ENCODE measurements around the gene PTTG2.

GRCh38 chr4:37936889-37937498, 23.2 kb upstream of the PTTG2 start:
- TF ChIP-seq GABPA (IDR thresholded peaks at IDR 0.05; ENCODE audit: low read depth) (no peak), NRF1 (IDR thresholded peaks at IDR 0.05; ENCODE audit: low read depth, low read length) (no peak), POLR2AphosphoS5 (IDR thresholded peaks at IDR 0.05; ENCODE audit: low read depth, low read length) (no peak), SMC3 (IDR thresholded peaks at IDR 0.05; ENCODE audit: low read depth, low read length) (no peak), RAD21 (IDR thresholded peaks at IDR 0.05; ENCODE audit: low read length) (no peak), EZH2phosphoT487 (IDR thresholded peaks at IDR 0.05; ENCODE audit: borderline replicate concordance, low read depth) (no peak), USF1 (IDR thresholded peaks at IDR 0.05; ENCODE audit: borderline replicate concordance, low read depth) (no peak), JUND (IDR thresholded peaks at IDR 0.05) (no peak), FOXM1 (IDR thresholded peaks at IDR 0.05; ENCODE audit: low read depth) (no peak), USF2 (IDR thresholded peaks at IDR 0.05; ENCODE audit: borderline replicate concordance, low read depth, low read length) (no peak)
- TF ChIP-seq, protein P1, sequence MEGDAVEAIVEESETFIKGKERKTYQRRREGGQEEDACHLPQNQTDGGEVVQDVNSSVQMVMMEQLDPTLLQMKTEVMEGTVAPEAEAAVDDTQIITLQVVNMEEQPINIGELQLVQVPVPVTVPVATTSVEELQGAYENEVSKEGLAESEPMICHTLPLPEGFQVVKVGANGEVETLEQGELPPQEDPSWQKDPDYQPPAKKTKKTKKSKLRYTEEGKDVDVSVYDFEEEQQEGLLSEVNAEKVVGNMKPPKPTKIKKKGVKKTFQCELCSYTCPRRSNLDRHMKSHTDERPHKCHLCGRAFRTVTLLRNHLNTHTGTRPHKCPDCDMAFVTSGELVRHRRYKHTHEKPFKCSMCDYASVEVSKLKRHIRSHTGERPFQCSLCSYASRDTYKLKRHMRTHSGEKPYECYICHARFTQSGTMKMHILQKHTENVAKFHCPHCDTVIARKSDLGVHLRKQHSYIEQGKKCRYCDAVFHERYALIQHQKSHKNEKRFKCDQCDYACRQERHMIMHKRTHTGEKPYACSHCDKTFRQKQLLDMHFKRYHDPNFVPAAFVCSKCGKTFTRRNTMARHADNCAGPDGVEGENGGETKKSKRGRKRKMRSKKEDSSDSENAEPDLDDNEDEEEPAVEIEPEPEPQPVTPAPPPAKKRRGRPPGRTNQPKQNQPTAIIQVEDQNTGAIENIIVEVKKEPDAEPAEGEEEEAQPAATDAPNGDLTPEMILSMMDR (IDR thresholded peaks at IDR 0.05) = no peak

Measured in SK-N-SH (cell line).